Lower leg skin (tissue), 4 donors: ENCODE results near the gene TFG. TPM values are rescaled to one million over a fixed set of nuclear protein-coding genes. Genes with fewer than 3 reads are reported as not detected.

Experiments used
- DNase-seq, 2 donors: peaks; one replicate each; pipeline ENCODE4 v3.0.0-alpha.2; 2019; ENCODE audit warnings: low spot score in 2 of 2
- H3K4me3 ChIP-seq: fragments of 200-600 bp; sonication (generic); 2 replicates; pipeline ENCODE4 v1.5.1; 2017; ENCODE audit warnings: mild to moderate bottlenecking, low read depth; ENCODE audit not compliant: poor library complexity, severe bottlenecking
- CTCF ChIP-seq, 3 donors: fragments of 450-650 bp; IDR thresholded peaks; one replicate each; pipeline ENCODE4 v1.5.1; 2016; ENCODE audit warnings: antibody characterized with exemption in 3 of 3, mild to moderate bottlenecking in 3 of 3, moderate library complexity in 2 of 3
- POLR2A ChIP-seq, 2 donors: fragments of 450-650 bp; IDR thresholded peaks; one replicate each; pipeline ENCODE4 v1.6.1; 2016 to 2017; ENCODE audit warnings: antibody characterized with exemption in 2 of 2, mild to moderate bottlenecking in 1 of 2, moderate library complexity in 1 of 2
- WGBS, 2 donors: methylation state at CpG; one replicate each; pipeline ENCODE4 v1.1.5; 2018; 5-methylcytosine and 5-hydroxymethylcytosine counted together
- intact Hi-C: fragments of 100-400 bp; cut with DNase I; formaldehyde crosslinking; loops from one replicate; pipeline ENCODE4 v1.15.0; 2023; ENCODE audit warnings: low total_unique reads
- total RNA-seq, 4 donors: library from RNA; depleted of rRNA; stranded (reverse); fragments of >200 nt; gene quantifications; one replicate each; pipeline ENCODE4 v1.1.0, GENCODE V29; 2016

TFG gene
- total RNA-seq, 4 donors from 2014 or later: 61.0 to 67.9 (median 66.9) TPM

GRCh38 chr3:100710261-100710968 lies 1.1 kb downstream of the TFG start:
- 13 to 14% methylated on average over 8 of the region's 8 CpGs for whole genome bisulfite sequencing, 2 donors
- H3K4me3 ChIP-seq: peak overlapping the region; percentile 53
- DNase-seq: peak in 1 of 2 donors; percentile 27
- intact Hi-C loops: no loop called here
- no peak for TF ChIP-seq CTCF (IDR thresholded peaks at IDR 0.05)
- TF ChIP-seq POLR2A (IDR thresholded peaks at IDR 0.05): no peak

- TF ChIP-seq POLR2A (IDR thresholded peaks at IDR 0.05) (no peak), CTCF (IDR thresholded peaks at IDR 0.05) (no peak)
- H3K4me3 ChIP-seq: no peak overlapping the region
- no peak for DNase-seq
- intact Hi-C loops: no loop called here
Observed at GRCh38 chr3:100715176-100715575, 5.9 kb downstream of the TFG start.

- no peak for DNase-seq
- TF ChIP-seq CTCF (IDR thresholded peaks at IDR 0.05): no peak
- no peak for TF ChIP-seq POLR2A (IDR thresholded peaks at IDR 0.05)
- 91% methylated on average over 2 of the region's 2 CpGs for WGBS, 2 donors
- H3K4me3 ChIP-seq: no peak overlapping the region
- intact Hi-C loops: no loop called here
Observed at GRCh38 chr3:100717063-100717462, 7.8 kb downstream of the TFG start.

- intact Hi-C loops: no loop called here
- no peak overlapping the region for H3K4me3 ChIP-seq
- WGBS, 2 donors: 93 to 96% methylated on average over 4 of the region's 4 CpGs
- TF ChIP-seq CTCF (IDR thresholded peaks at IDR 0.05) (no peak), POLR2A (IDR thresholded peaks at IDR 0.05) (no peak)
- no peak for DNase-seq
Observed at GRCh38 chr3:100717637-100718487, 8.6 kb downstream of the TFG start.

GRCh38 chr3:100719136-100719535 lies 9.8 kb downstream of the TFG start:
- no peak for TF ChIP-seq POLR2A (IDR thresholded peaks at IDR 0.05)
- TF ChIP-seq CTCF (IDR thresholded peaks at IDR 0.05): no peak
- 36 to 50% methylated on average over 1 of the region's 1 CpG for WGBS, 2 donors

More at GRCh38 chr3:100719136-100719535, 9.8 kb downstream of the TFG start:
- no peak overlapping the region for H3K4me3 ChIP-seq
- DNase-seq: no peak
- intact Hi-C loops: no loop called here
